HT-29 (cell line): Measurements from ENCODE around the gene CUZD1. TPM values are rescaled to one million over a fixed set of nuclear protein-coding genes. Genes with fewer than 3 reads are reported as not detected.
"Not testable (repeated sequence)": the region's sequence is repeated elsewhere in the genome, so short reads cannot be mapped to it uniquely, and the experiment has no call there.

Experiments
- DNase-seq: peaks from one replicate; pipeline ENCODE4 v3.0.0-alpha.2; 2015; ENCODE audit warnings: low spot score
- total RNA-seq: library from RNA; depleted of rRNA; stranded (reverse); fragments of >200 nt; shearing (Covaris generic); gene quantifications from 2 replicates; pipeline ENCODE4 v1.2.3, GENCODE V29; 2014; rRNA removed

Gene CUZD1
- not detected in 2 replicates for total RNA-seq

- no peak for DNase-seq
These were observed at the start of gene CUZD1 for GRCh38 chr10:122845783-122846332. Gene CUZD1, minus strand, starts transcription at chr10:122845857. Its CDS starts 14 bp downstream, at chr10:122845843.

GRCh38 chr10:122894261-122894944, 48.7 kb upstream of the CUZD1 start:
- DNase-seq = no peak

DNA sequence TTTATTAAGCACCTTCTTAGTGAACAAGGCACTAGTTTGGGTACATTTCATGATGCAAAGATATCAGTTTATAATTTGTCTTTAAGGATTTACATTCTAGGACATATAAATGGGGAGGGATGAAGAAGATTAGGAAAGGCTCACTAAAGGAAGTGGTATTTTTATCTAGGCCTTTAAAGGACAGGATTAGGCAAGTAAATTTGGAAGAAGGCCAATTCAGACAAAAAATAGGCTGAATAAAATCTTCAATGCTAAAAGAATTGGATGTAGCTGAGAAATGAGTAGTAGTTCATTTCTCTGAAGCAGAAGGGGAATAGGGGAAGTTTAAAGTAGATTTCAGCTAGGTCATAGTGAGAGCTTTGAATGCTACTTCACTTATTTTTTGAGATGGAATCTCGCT, 38.5 kb upstream of the CUZD1 start:
- no peak for DNase-seq

DNA sequence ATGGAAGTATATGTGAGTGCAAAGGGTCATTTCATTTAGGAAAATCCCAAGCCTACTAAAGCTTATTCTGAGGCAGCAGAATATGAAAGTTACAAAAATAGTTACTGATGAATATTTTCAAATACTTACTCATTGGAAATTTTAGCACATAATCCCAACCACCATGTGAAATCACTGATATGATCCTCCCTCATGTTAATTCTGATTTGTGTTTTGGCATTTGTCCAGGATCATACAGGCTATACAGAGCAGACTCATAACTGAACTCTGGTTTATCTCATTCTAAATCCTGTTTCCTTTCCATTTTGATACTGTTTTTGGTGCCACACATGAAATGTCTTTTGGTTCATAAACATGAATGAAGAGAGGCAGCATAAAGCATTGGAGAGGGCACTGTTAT, 37.1 kb upstream of the CUZD1 start:
- no peak for DNase-seq

DNA sequence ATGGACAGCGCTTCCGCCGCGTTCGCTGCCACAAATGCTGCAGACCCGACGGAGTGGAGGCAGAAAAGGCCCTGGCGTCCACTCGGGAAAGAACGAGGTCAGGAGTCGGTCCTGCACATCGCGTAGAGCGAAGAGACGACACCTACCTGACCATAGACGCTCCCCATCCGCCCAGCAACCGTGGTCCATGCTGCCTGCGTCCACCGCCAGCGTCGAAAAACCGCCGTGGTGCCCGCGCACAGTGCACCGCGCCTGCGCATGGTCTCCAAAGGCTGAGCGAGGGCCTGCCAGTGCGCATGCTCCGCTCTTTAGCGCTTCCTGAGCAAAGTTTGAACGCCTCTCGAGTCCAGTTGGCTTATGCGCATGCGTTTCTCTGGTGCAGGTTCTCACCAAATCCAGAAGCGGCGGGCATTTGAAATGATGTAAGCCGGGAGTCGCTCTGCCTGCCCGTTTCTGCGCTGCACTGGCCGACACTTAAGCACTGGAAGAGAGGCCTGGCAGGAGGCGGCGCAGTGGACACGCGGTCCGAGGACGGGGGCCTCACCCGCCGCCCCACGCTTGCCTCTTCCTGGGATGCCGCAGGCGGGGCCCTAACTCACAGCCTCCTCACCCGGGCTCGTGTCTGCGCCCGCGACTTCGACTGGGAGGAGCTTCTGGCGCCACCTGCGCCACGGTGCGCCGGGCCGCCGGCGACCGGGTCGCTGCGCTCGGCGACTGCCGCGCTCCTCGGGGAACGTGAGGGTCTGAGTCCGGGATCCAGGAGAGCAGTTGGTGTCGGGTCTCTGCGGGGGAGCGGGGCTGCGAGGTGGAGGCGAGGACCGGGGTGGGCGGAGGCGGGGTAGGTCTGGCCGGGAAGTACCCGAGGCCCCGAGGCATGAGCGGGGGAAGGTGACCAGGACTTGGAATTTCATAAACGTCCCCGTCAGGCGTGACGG, 33.9 kb upstream of the CUZD1 start, which contains the start of gene FAM24B:
TSS of gene FAM24B (minus strand) at position 243 of the 935 bp plus-strand sequence. CDS start 29,066 bp downstream, outside the sequence.
- DNase-seq = no peak

GRCh38 chr10:122878799-122879338, 33.2 kb upstream of the CUZD1 start:
- DNase-seq = no peak

- no peak for DNase-seq
These were observed 31.6 kb upstream of the CUZD1 start for GRCh38 chr10:122877264-122877663.

- no peak for DNase-seq
These were observed 30.8 kb upstream of the CUZD1 start for GRCh38 chr10:122876467-122876855.

GRCh38 chr10:122875843-122876466, 30.3 kb upstream of the CUZD1 start:
- DNase-seq = no peak

DNA sequence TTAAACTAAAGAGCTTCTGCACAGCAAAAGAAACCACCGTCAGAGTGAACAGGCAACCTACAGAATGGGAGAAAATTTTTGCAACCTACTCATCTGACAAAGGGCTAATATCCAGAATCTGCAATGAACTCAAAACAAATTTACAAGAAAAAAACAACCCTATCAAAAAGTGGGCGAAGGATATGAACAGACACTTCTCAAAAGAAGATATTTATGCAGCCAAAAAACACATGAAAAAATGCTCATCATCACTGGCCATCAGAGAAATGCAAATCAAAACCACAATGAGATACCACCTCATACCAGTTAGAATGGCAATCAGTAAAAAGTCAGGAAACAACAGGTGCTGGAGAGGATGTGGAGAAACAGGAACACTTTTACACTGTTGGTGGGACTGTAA, 26.3 kb upstream of the CUZD1 start:
- DNase-seq = not testable (repeated sequence)

- not testable (repeated sequence) for DNase-seq
These were observed 23.1 kb upstream of the CUZD1 start for GRCh38 chr10:122868768-122869167.

DNA sequence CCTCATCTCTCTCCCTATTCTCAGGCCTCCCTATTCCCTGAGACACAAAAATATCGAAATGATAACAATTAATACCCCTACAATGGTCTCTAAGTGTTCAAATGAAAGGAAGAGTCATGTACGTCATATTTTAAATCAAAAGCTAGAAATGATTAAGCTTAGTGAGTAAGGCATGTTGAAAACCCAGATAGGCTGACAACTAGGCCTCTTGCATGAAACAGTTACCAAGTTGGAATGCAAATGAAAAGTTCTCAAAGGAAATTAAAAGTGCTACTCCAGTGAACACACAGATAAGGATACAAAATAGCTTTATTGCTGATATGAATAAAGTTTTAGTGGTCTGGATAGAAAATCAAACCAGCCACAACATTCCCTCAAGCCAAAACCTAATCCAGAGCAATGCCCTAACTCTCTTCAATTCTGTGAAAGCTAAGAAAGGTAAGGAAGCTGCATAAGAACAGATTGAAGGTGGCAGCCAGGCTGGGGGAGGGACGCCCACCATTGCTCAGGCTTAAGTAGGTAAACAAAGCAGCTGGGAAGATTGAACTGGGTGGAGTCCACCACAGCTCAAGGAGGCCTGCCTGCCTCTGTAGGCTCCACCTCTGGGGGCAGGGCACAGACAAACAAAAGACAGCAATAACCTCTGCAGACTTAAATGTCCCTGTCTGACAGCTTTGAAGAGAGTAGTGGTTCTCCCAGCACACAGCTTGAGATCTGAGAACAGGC, 21.3 kb upstream of the CUZD1 start:
- DNase-seq = not testable (repeated sequence)

DNA sequence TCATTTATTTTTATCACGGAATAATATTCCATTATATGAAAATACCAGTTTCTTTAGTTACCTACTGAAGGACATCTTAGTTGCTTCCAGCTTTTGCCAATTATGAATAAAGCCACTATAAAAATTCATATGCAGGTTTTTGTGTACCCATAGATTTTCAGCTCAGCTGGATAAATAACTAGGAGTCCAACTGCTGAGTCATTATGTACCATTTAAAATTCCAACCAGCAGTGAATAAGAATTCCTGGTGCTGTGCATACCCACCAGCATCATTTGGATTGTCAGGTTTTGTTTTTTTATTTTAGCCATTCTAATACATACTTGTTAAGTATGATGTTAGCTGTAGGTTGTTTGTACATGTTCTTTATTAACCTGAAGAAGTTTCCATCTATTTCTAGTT, 19.2 kb upstream of the CUZD1 start:
- DNase-seq = no peak

DNA sequence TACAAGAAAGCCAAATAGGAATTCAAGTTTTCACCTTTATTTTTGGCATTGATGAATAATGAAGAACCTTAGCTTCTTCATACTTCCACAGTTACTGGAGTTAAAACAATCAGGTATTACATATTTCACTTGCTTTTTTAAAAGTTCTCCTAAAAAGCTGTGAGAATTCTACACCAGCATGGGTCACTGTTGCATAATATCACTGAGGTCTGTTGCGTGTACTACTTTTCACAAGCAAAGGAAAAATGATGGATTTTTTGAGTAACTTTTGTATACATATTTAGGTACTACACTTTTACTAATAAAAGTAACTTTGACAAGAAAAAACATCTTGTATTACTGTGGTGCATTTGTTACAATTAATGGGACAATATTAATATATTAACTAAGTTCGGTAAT, 18.5 kb upstream of the CUZD1 start:
- DNase-seq = no peak

DNA sequence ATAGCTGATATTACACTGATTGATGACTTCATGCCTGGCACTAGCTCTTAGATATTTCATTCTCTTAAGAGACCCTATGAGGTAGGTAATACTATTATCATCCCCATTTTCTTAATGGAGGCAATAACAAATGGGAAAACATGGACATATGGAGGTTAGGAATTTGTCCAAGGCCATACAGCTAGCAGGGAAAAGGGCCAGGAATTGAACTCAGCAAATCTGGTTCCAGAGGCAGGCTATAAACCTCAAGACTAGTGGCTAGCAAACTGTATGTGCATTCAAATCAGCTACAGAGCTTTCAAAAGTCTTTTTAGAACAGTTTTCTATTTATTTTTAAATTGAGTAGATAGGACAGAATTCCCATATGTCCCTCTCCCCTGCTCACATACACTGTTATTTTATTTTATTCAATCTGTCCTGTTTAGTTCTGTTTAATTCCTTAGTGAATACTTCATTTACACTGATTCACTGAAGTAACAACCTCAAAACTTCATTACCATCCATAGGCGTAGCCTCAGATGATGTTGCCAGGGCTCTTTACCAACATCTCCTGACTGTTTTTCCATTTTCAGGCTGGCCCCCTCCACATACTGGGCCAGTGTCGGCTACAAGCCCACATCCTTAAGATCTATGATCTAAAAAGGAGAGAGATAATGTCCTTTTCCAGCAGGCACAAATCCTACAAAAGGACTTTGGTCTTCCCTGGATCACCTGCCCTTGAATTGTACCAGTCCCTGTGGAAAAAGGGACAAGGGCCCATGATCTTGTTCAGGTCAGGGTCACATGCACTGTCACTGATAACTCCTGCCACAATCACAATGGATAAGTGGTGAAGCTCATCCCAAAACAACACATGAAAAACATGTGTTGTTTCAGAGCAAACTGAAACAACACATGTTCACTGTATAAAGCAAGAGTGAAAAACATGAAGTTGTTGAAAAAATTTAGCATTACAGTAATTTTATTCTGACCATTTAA, 17.8 kb upstream of the CUZD1 start:
- no peak for DNase-seq

DNA sequence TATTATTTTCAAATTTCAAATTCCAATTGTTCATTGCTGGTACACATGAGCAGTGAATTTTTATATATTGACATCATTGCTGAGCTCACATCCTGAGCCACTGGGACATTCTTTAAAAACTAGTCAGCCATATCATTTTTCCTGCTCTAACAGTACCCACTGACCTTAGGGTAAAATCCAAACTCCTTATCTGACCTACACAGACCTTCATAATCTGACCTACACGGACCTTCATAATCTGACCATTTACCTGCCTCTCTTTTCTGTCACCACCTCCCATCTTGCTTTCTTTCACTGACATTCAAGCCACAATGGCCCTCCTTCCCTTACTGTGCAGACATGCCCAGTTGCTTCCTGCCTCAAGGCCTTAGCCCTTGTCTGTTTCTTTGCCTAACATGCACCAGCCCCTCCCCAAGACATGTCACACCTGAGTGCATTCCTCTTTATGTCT, 16.1 kb upstream of the CUZD1 start:
- no peak for DNase-seq

- DNase-seq = no peak
These were observed 13.9 kb upstream of the CUZD1 start for GRCh38 chr10:122859527-122859926.

- DNase-seq = not testable (repeated sequence)
These were observed 12.4 kb upstream of the CUZD1 start for GRCh38 chr10:122858042-122858441.

DNA sequence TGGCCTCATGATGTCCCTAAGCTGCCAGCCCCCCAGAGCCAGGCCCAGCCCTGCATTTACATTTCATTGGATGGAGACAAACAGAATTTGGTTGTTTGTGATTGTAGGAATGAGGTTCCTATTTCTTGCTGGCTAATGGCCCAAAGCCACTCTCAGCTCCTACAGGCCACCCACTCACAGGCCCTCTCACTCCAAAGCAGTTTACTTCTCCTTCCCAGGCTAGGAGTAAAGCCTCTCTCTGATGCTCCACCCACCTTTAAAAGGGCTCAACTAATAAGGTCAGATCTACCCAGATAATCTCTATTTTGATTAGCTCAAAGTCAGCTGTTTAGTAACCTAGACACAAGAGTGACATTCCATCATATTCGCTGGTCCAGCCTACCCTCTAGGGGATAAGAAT, 11.2 kb upstream of the CUZD1 start:
- DNase-seq = no peak

DNA sequence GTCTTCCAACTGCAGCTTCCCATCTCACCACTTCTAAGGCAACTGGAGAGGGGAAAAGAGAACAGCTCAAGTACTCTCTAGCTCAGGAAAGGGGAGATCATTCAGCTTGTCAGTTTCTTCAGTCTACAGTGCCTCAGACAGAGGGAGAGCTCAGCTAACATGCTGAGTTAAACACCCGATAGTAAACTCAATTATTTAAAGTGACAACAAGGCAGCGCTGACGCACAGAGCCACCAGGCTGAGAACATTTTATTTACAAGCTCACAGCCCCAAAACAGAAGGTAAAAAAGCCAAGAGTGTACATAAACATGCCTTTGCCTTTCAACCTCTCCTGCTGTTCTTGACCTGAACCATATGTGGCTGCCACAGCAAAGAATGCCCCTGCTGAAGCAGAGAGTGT, 10.1 kb upstream of the CUZD1 start:
- no peak for DNase-seq
